ENCODE data around the gene MEX3D.

GRCh38 chr19:1505012-1505411 is 63.1 kb downstream of the MEX3D start:
- TF ChIP-seq POLR2A (IDR thresholded peaks at IDR 0.05; ENCODE audit: low read length), result no peak
- TF ChIP-seq GATA1 (IDR thresholded peaks at IDR 0.05; ENCODE audit: low read depth, low read length), result no peak

All from erythroblast (primary cell).